ENCODE measurements around the gene FAM210A. TPM values are rescaled to one million over a fixed set of nuclear protein-coding genes. Genes with fewer than 3 reads are reported as not detected.

FAM210A gene
- polyA plus RNA-seq, 1 of the 3 experiments (the other 2 are of a cell fraction), result 10.6 TPM

- ChIA-PET POLR2A (no interaction called here), CTCF (no interaction called here)
- H3K4me1 ChIP-seq (ENCODE audit: control insufficient read depth in 1 of 2, insufficient read depth in 2 of 2, low read depth in 1 of 2, low read length in 1 of 2), result no peaks in the 10 kb centered on the region; a peak in 1 of 4 replicates
- no peaks in the 10 kb centered on the region for H3F3A ChIP-seq (replicated peaks; ENCODE audit: insufficient read depth)
- H4K20me1 ChIP-seq (ENCODE audit: insufficient read depth), result no peaks in the 10 kb centered on the region
- H3K4me2 ChIP-seq, result no peak overlapping the region
- H3K27me3 ChIP-seq (ENCODE audit: insufficient read depth), result no peaks in the 10 kb centered on the region
- WGBS (ENCODE audit: low lambda C conversion rate), result 53% methylated on average over 4 of the region's 4 CpGs
- no peak overlapping the region for H3K9ac ChIP-seq
- TF ChIP-seq EP300 (IDR thresholded peaks at IDR 0.05; ENCODE audit: borderline replicate concordance in 1 of 2, low read depth in 1 of 2, low read length in 1 of 2) (no peak), RXRA (IDR thresholded peaks at IDR 0.05; ENCODE audit: borderline replicate concordance, low read depth) (no peak), CTCF (IDR thresholded peaks at IDR 0.05) (no peak), FOXM1 (IDR thresholded peaks at IDR 0.05; ENCODE audit: low read depth) (no peak), JUND (IDR thresholded peaks at IDR 0.05) (no peak), EZH2phosphoT487 (IDR thresholded peaks at IDR 0.05; ENCODE audit: borderline replicate concordance, low read depth) (no peak), RAD21 (IDR thresholded peaks at IDR 0.05; ENCODE audit: low read length) (no peak), USF2 (IDR thresholded peaks at IDR 0.05; ENCODE audit: borderline replicate concordance, low read depth, low read length) (no peak), ELF1 (IDR thresholded peaks at IDR 0.05) (no peak), MAX (IDR thresholded peaks at IDR 0.05; ENCODE audit: low read depth) (no peak)
- H3K9me2 ChIP-seq, result no peaks in the 10 kb centered on the region
- no peak overlapping the region for H3K27ac ChIP-seq (ENCODE audit: low read depth in 2 of 2, low read length in 1 of 2)
- H3K36me3 ChIP-seq (replicated peaks in 1 of 2; ENCODE audit: control insufficient read depth in 1 of 2, insufficient read depth in 2 of 2, low read length in 1 of 2), result no peaks in the 10 kb centered on the region
- H3K79me2 ChIP-seq (ENCODE audit: insufficient read depth), result no peaks in the 10 kb centered on the region
- H2AFZ ChIP-seq (ENCODE audit: low read depth), result no peak overlapping the region
- DNase-seq, result no peak
- H3K9me3 ChIP-seq, result no peaks in the 10 kb centered on the region
- no peak overlapping the region for H3K4me3 ChIP-seq (ENCODE audit: low read depth in 2 of 2, low read length in 1 of 2)
Measured at GRCh38 chr18:13646633-13647032, 79.7 kb downstream of the FAM210A start.

GRCh38 chr18:13645093-13645492 is 81.3 kb downstream of the FAM210A start:
- H3K9me3 ChIP-seq, result no peaks in the 10 kb centered on the region
- H3K4me1 ChIP-seq (ENCODE audit: control insufficient read depth in 1 of 2, insufficient read depth in 2 of 2, low read depth in 1 of 2, low read length in 1 of 2), result no peaks in the 10 kb centered on the region; a peak in 1 of 4 replicates
- no peaks in the 10 kb centered on the region for H3F3A ChIP-seq (replicated peaks; ENCODE audit: insufficient read depth)
- no peak overlapping the region for H3K27ac ChIP-seq (ENCODE audit: low read depth in 2 of 2, low read length in 1 of 2)
- TF ChIP-seq TEAD4 (IDR thresholded peaks at IDR 0.05; ENCODE audit: borderline replicate concordance, insufficient read depth) (no peak), YY1 (IDR thresholded peaks at IDR 0.05; ENCODE audit: low read depth) (no peak), MXI1 (IDR thresholded peaks at IDR 0.05; ENCODE audit: low read depth, low read length) (no peak), USF2 (IDR thresholded peaks at IDR 0.05; ENCODE audit: borderline replicate concordance, low read depth, low read length) (no peak), PBX3 (IDR thresholded peaks at IDR 0.05) (no peak), IRF3 (IDR thresholded peaks at IDR 0.05; ENCODE audit: low read depth, low read length) (no peak), EZH2phosphoT487 (IDR thresholded peaks at IDR 0.05; ENCODE audit: borderline replicate concordance, low read depth) (no peak), FOXJ3 (CRISPR knock-in tag; IDR thresholded peaks at IDR 0.05) (no peak), ELF1 (IDR thresholded peaks at IDR 0.05) (no peak), GATA2 (CRISPR knock-in tag; IDR thresholded peaks at IDR 0.05) (no peak)
- no peak overlapping the region for H3K4me3 ChIP-seq (ENCODE audit: low read depth in 2 of 2, low read length in 1 of 2)
- H3K9me2 ChIP-seq, result no peaks in the 10 kb centered on the region
- H4K20me1 ChIP-seq (ENCODE audit: insufficient read depth), result no peaks in the 10 kb centered on the region
- no peak for DNase-seq
- WGBS (ENCODE audit: low lambda C conversion rate), result 81% methylated on average over 15 of the region's 16 CpGs
- H3K36me3 ChIP-seq (replicated peaks in 1 of 2; ENCODE audit: control insufficient read depth in 1 of 2, insufficient read depth in 2 of 2, low read length in 1 of 2), result no peaks in the 10 kb centered on the region
- POLR2A ChIA-PET, result no interaction called here
- H3K79me2 ChIP-seq (ENCODE audit: insufficient read depth), result no peaks in the 10 kb centered on the region
- no peak overlapping the region for H3K9ac ChIP-seq
- H3K27me3 ChIP-seq (ENCODE audit: insufficient read depth), result no peaks in the 10 kb centered on the region
- CTCF ChIA-PET, result interaction anchor here (1.2 kb wide), 1 partner anchor 15 kb away, joined by 5 read pairs; no protein-coding TSS in a partner anchor
- H2AFZ ChIP-seq (ENCODE audit: low read depth), result no peak overlapping the region
- no peak overlapping the region for H3K4me2 ChIP-seq

Measured in SK-N-SH (cell line).